Epidermal melanocyte (primary cell): ENCODE data around the gene OTOG.

ENCODE experiments used
- DNase-seq: peaks from one replicate; pipeline ENCODE4 v3.0.0; 2011; ENCODE audit warnings: low spot score; ENCODE audit not compliant: insufficient read length

The OTOG gene

DNA sequence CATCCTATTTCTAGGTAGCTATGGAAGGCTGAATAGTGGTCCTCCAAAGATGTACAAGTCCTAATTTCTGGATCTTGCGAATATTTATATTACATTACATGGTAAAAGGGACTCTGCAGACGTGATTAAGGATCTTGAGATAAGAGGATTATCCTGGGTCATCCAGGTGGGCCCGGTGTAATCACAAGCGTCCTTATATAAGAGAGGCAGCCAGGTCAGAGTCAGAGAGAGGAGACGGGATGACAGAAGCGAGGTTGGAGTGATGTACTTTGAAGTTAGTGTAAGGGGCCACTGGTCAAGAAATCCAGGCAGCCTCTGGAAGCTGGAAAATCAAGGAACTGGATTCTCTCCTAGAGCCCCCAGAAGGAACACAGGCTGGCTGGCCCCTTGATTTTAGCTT is 102.2 kb downstream of the OTOG start:
- DNase-seq: no peak

DNA sequence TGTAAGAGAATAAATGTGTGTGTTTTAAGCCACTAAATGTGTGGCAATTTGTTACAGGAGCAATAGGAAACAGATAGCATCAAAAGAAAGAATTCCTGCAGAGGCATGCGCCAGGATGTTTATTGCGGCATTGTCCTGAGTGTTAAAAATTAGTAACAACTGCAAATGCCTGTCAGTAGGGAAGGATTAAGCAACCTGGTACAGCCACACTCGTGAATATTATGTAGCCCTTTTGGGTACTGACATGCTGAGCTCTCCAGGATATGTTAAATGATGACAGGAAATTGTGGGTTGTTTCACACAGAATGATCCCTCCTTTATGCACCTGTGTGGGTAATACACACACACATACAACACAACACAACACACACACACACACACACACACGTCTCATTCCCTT is 102.6 kb downstream of the OTOG start:
- DNase-seq: no peak

DNA sequence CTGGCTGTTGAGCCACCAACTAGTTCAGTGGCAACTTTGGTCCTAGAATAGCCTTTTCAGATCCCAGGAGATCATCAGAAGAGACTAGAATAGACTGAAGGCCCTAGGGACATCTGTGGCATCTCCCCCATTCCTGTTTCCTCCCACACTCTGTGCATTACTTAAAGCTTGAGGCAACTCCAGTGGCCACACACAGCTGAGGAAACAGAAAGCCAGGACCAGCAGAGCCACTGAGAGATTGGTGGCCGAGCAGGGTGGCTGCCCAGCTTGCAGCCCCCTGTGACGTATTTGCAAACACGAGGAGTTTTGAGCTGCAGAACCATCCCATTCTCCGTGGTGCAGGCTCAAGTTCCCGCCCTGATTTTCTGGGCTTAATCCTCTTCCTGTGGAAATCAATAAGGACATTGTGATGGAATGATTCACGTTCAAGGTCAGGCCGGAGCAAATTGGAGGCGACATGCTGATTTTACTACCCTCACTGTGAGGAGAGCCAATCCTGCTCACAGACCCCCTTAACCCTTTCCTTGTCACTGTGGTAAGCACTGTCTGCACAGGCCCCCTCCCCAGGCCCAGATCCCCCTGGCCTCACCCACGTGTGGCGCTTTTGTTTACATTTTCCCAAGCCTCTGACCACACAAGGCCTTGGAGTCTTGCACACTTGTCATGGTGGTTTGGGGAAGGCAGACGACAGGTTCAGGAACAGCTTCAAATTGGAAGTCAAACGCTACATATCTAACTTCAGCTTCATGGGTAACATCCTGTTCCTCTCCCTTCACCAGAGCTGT is 103.3 kb downstream of the OTOG start:
- DNase-seq: no peak

DNA sequence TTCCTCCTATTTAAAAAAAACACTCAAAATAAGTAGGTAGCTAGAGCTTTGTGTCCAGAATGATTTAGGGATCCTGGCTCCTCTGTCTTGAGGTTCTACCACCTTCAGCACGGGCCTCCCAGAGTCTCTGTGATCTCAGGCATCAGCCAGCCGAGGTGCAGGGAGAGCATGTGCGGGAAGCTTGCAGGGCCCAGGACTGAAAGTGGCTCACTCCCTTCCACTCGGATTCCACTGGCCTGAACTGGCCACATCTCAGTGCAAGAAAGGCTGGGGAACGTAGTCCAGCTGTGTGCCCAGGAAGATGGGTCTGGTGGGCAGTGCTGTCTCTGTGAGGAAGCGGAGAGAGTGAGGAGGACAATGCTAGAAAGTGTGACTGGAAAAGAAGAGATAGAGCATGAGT is 104.0 kb downstream of the OTOG start:
- DNase-seq: no peak

DNA sequence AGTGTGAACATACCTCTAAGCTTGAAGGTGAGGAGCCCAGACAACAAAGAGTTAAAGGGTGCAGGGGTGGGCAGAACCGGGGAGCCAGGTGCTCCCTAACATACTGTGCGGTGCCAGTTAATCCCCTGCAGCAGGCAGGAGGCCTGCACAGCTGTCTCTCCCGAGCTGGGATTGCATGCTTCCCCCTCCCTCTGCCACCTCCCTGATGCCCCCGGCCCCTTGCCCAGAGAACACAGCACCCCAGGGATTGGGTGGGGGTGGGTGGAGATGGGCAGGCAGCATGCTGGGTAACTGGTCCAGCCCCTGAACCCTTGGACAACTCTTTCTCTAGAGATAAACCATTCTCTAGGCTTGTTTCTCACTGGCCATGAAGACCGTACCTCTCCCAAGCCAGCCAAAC is 104.6 kb downstream of the OTOG start:
- DNase-seq: no peak

DNA sequence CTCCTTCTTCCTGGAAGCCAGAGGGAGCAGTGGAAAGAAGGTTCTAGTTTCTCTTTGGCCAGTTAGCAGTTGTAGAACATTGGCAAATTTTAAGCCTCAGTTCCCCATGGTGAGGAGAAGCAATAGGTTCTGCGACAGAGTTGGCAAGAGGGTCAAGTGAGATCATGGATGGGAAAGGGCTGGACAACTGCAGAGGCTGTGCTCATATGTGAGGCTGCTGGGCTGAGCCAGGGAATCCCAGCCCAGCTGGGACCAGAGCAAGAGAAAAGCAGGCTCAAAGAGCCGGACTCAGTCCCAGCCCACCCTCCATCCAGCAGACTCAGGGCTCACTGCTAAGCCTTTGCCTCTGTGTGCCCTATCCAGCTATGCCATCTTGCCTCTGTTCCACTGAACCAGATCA is 105.5 kb downstream of the OTOG start:
- DNase-seq: no peak

DNA sequence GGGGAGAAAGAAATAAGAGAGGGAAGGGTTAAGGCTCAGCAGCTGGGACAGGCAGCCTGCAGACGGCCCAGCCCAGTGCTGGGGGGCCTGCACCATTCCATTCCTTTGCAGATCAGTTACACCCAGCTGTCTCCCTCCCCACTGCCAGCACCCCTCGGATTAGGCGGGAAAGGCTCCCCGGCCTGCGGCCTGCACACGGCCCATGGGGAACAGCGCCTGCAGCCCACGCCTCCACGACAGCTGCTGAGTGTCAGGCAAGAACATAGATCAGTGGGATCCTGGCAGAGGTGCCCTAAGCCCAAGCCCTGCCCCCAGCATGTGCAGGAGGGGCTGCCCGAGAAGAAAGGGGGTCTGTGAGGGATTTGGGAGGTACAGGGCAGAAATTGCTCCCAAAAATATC is 106.6 kb downstream of the OTOG start:
- DNase-seq: no peak

DNA sequence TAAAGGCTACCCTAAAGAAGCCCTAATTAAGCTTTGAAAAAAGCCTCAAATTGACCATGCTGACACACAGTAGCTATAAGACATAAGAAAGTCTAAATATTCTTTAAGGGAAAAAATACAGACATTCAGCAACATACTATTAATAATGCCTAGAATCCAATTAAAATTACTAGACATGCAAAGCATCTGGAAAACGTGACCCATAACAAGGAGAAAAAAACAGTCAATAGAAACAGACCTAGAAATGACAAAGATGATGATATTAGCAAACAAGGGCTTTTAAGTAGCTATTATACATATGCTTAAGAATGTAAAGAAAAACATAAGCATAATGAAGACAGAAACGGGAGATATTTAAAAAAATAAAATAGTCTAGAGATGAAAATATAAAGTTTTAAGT is 108.6 kb downstream of the OTOG start:
- DNase-seq: no peak

DNA sequence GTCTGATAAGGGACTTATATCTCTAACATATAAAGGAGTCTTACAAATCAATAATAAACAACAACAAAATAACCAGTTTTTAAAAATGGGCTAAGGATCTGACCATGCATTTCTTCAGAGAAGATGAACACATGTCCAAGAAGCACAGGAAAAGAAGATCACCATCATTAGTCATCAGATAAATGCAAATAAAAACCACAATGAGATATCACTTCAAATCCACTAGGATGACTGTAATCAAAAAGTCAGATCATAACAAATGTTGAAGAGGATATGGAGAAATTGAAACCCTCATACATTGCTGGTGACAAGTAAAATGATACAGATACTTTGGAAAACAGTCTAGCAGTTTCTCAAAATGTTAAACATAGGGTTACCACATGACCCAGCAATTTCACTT is 111.2 kb downstream of the OTOG start:
- no peak for DNase-seq

DNA sequence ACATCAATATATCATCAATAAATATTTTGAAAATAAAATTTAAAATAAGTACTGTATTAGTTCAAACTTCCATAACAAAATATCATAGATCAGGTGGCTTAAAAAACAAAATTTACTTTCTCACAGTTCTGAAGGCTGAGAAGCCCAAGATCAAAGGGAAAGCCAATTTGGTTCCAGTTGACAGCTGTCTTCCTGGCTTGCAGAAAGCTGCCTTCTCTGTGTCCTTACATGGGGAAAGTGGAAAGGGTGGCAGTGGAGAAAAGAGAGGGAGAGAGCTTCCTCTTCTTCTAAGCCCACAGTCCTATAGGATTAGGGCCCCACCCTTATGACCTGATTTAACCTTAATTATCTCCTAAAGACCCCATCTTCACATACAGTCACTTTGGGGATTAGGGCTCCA is 121.1 kb downstream of the OTOG start:
- DNase-seq: no peak

DNA sequence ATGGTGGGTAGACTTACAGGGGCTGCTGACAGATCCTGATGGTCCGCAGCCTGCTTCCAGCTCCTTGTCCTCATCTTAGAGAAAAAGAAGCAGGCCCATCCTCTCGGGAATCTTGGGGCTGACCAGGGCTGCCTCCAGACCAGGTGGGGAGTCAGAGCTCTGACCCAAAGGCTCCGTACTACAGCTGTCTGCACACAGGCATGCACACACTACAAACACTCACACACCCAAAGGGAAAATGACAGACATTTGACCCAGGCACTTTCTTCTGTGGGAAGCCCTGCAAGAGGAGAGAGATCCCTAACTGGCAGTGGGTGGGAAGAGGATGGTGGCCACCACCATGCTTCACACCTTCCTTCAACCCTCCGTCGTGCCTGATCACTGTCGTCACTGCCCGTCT is 125.4 kb downstream of the OTOG start:
- no peak for DNase-seq

DNA sequence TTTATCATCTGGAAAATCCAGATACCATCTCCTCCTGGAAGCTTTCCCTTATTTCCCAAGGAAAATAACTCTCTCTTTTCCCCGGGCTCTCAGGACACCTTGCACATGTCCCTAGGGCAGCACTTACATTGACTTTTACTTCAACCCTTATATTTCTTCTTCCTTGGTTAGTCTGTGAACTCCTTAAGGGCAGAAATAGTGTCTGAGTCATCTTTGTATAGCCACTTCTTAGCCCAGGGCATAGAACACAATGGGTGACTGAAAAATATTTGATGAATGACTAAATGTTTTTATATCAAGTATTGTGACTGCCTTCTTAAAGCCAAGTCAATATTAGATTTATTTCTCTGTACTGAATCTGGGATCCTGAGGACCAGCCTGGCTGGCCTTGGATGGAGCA is 126.9 kb downstream of the OTOG start:
- DNase-seq: no peak

DNA sequence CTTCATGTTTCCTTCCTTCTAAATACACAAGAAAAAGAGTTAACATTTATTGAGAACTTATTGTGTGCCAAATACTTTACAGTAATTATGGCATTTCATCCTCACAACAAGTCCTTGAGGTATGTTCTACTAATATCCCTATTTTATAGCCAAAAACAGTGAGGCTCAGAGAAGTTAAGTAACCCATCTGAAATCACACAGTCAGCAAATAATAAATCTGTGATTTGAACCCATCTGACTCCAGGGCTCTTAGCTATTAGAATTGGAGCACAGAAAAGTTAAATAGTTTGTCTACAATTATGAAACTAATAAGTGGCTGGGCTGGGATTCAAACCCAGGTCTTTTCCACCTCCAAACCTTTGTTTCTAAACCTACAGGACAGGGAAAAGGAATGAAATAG is 135.8 kb downstream of the OTOG start:
- no peak for DNase-seq

DNA sequence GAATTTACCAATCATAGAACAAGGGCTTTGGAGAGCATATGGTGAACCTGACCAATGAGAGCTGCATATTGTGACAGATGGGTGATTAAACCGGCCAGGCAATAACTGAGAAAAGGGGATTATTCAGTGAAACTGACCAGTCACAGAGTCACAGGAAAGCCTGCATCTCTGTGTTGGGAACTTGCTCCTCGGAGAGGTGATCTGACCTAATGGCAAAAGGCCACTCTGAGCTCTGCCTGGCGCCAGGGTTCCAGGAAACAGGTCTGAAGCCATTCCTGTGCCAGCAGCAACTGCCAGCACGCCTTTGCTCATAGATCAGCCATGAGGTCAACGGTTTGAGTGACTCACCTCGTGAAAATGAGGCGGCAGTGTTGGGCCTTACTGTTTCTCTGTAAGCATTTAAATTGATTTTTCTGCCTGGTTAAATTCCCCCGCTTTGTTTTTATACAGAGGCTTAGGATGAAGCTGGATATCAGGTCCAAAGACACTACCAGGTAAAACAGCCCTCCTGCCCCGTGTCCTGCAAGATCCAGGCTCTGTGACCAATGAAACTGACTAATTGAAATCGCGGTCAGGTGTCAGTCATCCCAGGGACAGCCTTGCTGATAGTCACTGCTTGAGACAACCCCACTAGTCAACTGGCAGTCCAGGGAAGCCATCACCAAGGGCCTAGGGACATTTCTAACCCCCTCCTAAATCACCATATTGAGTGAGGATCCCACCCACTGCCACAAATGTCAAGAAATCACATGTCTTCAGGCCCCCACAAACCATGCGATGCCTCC is 136.5 kb downstream of the OTOG start:
- DNase-seq: no peak

DNA sequence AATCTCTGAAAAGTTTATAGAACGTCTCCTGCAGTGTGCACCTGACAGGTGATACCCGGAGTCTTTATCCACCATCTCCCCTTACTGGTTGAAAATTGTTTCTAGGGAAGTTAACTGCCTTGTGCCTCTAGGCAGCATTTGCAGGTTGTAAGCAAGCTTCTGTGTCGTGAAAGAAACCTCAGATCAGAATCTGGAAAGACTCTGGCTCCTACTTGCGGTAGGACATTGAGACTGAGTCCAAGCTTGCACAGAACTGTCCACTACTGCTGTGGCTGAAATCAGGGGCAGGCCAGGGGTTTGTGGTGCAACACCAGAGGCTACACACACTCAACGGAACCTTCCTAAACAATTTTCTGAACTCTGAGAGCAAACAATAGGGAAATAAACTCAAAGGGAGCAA is 137.5 kb downstream of the OTOG start:
- no peak for DNase-seq

DNA sequence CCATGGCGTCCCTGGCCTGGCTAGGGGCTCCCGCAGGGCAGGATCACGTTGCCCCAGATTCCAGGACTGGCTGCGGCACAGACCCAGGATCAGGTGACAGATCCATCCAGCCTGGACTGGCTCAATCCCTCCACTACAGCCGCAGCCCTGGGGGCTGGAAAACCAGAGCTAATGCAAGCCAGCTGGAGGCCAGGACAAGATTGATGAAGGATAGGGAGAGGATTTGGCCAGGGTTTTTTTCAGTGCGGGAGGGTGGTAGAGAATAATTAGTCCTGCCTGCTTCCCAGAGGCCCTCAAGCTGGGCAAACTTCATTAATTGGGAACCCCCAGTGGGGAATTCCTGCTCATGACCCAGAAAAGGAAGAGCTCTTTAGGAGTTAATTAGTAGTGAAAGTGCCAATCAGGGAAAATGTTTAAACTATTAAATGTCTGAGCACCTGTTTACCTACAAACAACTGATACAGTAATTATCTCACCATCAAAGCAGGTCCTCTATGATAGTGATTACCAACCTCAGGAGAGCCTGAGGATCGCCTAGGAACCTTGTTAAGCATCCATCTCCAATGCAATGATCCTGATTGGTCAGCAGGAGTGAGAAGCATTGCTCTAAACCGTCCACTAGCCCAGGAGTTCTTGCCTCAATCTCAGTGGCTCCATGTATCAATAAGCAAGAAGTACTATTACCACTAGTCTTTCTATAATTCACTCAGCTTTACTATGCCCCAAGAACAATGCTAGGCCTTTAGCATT is 139.3 kb downstream of the OTOG start:
- DNase-seq: no peak

DNA sequence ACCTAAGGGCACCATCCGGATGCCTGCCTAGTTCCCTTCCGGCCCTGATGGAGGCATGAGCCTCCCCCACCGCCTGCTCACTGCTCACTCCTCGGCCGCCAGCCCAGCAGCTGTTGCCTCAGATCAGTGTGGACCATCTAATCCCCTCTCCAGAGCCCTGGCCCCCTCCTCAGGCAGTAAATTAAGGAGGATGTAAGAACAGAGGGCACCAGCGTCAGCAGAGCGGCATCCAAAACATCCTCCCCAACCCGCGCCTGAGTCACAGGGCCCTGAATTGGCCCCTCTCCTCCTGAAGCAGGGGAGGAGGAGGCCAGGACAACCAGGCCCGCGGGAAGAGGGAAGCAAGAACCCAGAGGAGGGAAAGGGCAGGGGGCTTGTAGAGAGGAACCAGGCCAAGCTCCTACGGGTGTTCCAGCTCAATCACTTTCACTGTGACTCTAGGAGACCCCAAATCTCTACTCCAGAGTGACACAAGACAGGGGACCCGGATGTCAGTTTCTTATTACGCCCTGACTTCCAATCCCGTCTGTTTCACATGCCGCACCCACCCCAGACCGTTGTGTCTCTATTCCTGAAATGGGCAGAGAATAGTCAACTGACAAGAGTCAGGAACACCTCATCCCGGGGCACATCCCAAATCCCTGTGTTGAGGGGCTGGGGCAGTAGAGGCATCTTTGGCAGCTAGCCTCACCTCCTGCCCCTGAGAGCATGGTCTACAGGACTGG is 141.0 kb downstream of the OTOG start:
- DNase-seq: no peak

DNA sequence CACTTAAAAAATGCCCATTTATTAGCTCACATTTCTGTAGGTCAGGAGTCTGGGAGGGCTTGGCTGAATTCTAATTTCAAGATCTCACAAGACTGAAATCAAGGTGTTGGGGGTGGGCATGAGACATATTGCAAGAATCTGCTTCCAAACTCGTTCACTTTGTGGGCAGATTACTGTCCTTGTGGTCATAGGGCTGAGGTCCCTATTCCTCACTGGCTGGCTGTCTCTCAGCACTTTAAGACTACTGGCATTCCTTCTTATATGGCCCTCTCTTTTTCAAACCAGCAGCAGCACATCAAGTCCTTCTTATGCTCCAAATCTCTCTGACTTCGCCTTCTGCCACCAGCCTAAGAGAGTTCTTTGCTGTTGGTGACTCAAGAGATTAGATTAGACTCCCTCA is 144.5 kb downstream of the OTOG start:
- no peak for DNase-seq

DNA sequence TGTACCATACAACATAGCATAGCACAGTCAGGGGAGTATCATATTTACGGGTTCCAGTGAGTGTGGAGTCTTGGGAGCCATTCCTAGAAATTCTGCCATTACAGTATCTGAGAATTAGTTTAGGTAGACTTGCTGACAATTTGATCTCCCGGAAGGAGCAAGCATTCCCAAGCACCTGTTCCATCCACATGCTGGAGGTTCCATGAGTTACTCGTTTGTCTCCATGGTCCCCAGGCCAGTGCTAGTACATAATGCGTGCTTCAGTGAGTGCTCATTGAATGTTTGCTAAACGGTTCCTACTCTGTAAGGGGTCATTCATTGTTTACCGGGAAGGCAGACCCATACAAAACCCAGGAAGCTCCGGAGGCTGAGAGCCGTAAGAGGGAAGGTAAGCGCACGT is 144.9 kb downstream of the OTOG start:
- no peak for DNase-seq

DNA sequence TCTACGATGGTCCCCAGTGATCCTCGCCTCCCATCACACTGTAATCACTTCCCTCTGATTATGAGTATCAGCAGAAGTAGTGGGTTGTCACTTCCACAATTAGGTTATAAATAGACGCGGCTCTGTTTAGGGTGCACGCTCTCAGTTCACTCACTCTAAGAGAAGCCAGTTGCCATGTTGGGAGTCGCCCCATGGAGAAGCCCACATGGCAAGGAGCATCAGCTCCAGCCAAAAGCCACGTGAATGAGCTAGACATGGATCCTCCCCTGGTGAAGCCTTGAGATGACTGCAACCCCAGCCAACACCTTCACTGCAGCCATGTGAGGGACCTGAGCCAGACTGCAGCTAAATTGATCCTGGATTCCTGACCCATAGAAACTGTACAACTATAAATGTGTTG is 145.9 kb downstream of the OTOG start:
- no peak for DNase-seq

DNA sequence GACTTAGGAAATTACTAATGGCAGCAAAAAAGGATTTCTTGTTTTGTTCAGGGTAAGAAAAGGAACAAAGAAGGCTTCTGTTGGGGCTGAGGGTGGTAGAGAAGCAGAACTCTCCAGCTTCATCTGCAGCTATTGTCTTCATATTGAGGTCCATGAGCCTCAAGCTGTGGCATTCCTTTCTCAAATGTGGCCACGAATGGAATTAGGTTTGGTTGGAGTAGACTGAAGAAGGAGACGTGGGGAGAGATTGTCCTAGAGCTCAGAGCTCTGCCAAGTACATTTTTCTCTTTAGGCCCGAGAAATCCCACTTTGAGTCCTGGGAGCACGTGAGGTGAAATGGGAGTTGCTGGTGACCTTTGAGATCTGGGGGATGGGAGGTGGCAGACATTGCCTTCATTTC is 146.5 kb downstream of the OTOG start:
- no peak for DNase-seq
